Vagina (tissue), 2 donors: ENCODE measurements around the gene SPECC1. TPM values are rescaled to one million over a fixed set of nuclear protein-coding genes. Genes with fewer than 3 reads are reported as not detected.
"Not testable (repeated sequence)": the region's sequence is repeated elsewhere in the genome, so short reads cannot be mapped to it uniquely, and the experiment has no call there.

Experiments used
- DNase-seq, 2 donors: peaks; one replicate each; pipeline ENCODE4 v3.0.0-alpha.2; 2017; ENCODE audit errors: extremely low spot score in 2 of 2
- H3K27ac ChIP-seq: fragments of 200-600 bp; sonication (generic); one replicate; pipeline ENCODE4 v1.5.1; 2019
- H3K27me3 ChIP-seq: fragments of 200-600 bp; sonication (generic); one replicate; pipeline ENCODE4 v1.5.1; 2019
- H3K36me3 ChIP-seq, 2 donors: fragments of 200-600 bp; sonication (generic); one replicate each; pipeline ENCODE4 v1.5.1; 2017 to 2019
- H3K4me1 ChIP-seq: fragments of 200-600 bp; sonication (generic); one replicate; pipeline ENCODE4 v1.5.1; 2019
- H3K4me3 ChIP-seq, 2 donors: fragments of 200-600 bp; sonication (generic); 1 replicate in 1 of 2; 2 replicates in 1 of 2; pipeline ENCODE4 v1.5.1; 2016 to 2019
- H3K9me3 ChIP-seq: fragments of 200-600 bp; sonication (generic); one replicate; pipeline ENCODE4 v1.5.1; 2019
- CTCF ChIP-seq, 3 experiments: fragments of 450-650 bp in 2 of 3; fragments of 200-600 bp in 1 of 3; sonication (generic) in 1 of 3; IDR thresholded peaks; one replicate each; pipeline ENCODE4 v1.5.1; 2017 to 2019; ENCODE audit warnings: antibody characterized with exemption in 3 of 3, mild to moderate bottlenecking in 2 of 3, moderate library complexity in 2 of 3
- POLR2A ChIP-seq, 2 donors: fragments of 450-650 bp; IDR thresholded peaks; one replicate each; pipeline ENCODE4 v1.6.1; 2017; ENCODE audit warnings: antibody characterized with exemption in 2 of 2, mild to moderate bottlenecking in 2 of 2, moderate library complexity in 2 of 2
- POLR2AphosphoS5 ChIP-seq, 2 donors: sonication (generic); formaldehyde crosslinking; IDR thresholded peaks; one replicate each; pipeline ENCODE4 v1.9.0; 2017; ENCODE audit warnings: antibody characterized with exemption in 2 of 2, mild to moderate bottlenecking in 2 of 2, low read depth in 1 of 2; ENCODE audit not compliant: insufficient read depth in 1 of 2
- intact Hi-C: fragments of 100-400 bp; cut with DNase I; formaldehyde crosslinking; loops from one replicate; pipeline ENCODE4 v1.15.1; 2023
- total RNA-seq: library from RNA; depleted of rRNA; stranded (reverse); fragments of >200 nt; gene quantifications from one replicate; pipeline ENCODE4 v1.2.3, GENCODE V29; 2016

Gene SPECC1
- total RNA-seq, 1 donor from 2014 or later, result 25.3 TPM

GRCh38 chr17:20028443-20028842, 19.3 kb downstream of the SPECC1 start:
- Histone ChIP-seq H3K4me1 (no peaks in the 10 kb centered on the region), H3K27me3 (no peaks in the 10 kb centered on the region), H3K27ac (no peak overlapping the region), H3K4me3 (no peak overlapping the region), H3K9me3 (no peaks in the 10 kb centered on the region), H3K36me3 (no peaks in the 10 kb centered on the region)
- no peak for TF ChIP-seq POLR2AphosphoS5 (IDR thresholded peaks at IDR 0.05; ENCODE audit: insufficient read depth in 1 of 2, low read depth in 1 of 2)
- no peak for TF ChIP-seq POLR2A (IDR thresholded peaks at IDR 0.05)
- TF ChIP-seq CTCF (IDR thresholded peaks at IDR 0.05), result no peak
- intact Hi-C loops, result no loop called here
- no peak for DNase-seq

- H3K4me3 ChIP-seq, result no peak overlapping the region
- intact Hi-C loops, result no loop called here
Observed at GRCh38 chr17:20032636-20033035, 23.5 kb downstream of the SPECC1 start.

GRCh38 chr17:20033415-20033814, 24.3 kb downstream of the SPECC1 start:
- Histone ChIP-seq H3K9me3 (no peaks in the 10 kb centered on the region), H3K27me3 (no peaks in the 10 kb centered on the region), H3K36me3 (no peaks in the 10 kb centered on the region), H3K27ac (no peak overlapping the region), H3K4me3 (no peak overlapping the region), H3K4me1 (no peaks in the 10 kb centered on the region)
- TF ChIP-seq POLR2A (IDR thresholded peaks at IDR 0.05), result no peak
- no peak for TF ChIP-seq POLR2AphosphoS5 (IDR thresholded peaks at IDR 0.05; ENCODE audit: insufficient read depth in 1 of 2, low read depth in 1 of 2)
- TF ChIP-seq CTCF (IDR thresholded peaks at IDR 0.05), result no peak
- intact Hi-C loops, result no loop called here
- no peak for DNase-seq

More at GRCh38 chr17:20032636-20033035, 23.5 kb downstream of the SPECC1 start:
- Histone ChIP-seq H3K27me3 (no peaks in the 10 kb centered on the region), H3K27ac (no peak overlapping the region), H3K36me3 (no peaks in the 10 kb centered on the region), H3K4me1 (no peaks in the 10 kb centered on the region), H3K9me3 (no peaks in the 10 kb centered on the region)
- TF ChIP-seq POLR2A (IDR thresholded peaks at IDR 0.05) (no peak), POLR2AphosphoS5 (IDR thresholded peaks at IDR 0.05; ENCODE audit: insufficient read depth in 1 of 2, low read depth in 1 of 2) (no peak), CTCF (IDR thresholded peaks at IDR 0.05) (no peak)
- no peak for DNase-seq

- intact Hi-C loops, result no loop called here
- Histone ChIP-seq H3K36me3 (no peaks in the 10 kb centered on the region), H3K4me1 (no peaks in the 10 kb centered on the region), H3K9me3 (no peaks in the 10 kb centered on the region), H3K27ac (no peak overlapping the region), H3K4me3 (no peak overlapping the region), H3K27me3 (no peaks in the 10 kb centered on the region)
- no peak for TF ChIP-seq POLR2AphosphoS5 (IDR thresholded peaks at IDR 0.05; ENCODE audit: insufficient read depth in 1 of 2, low read depth in 1 of 2)
- TF ChIP-seq POLR2A (IDR thresholded peaks at IDR 0.05), result no peak
- no peak for TF ChIP-seq CTCF (IDR thresholded peaks at IDR 0.05)
- DNase-seq, result no peak
Observed at GRCh38 chr17:20035501-20035900, 26.3 kb downstream of the SPECC1 start.

- H3K36me3 ChIP-seq, intact Hi-C loops, H3K4me3 ChIP-seq, H3K4me1 ChIP-seq, DNase-seq, H3K27me3 ChIP-seq, H3K9me3 ChIP-seq, H3K27ac ChIP-seq: not testable (repeated sequence)
Observed at GRCh38 chr17:20037286-20037685, 28.1 kb downstream of the SPECC1 start.

- no peak overlapping the region for H3K4me3 ChIP-seq
- intact Hi-C loops, result no loop called here
- no peak for DNase-seq
- H3K4me1 ChIP-seq, result no peaks in the 10 kb centered on the region
- no peaks in the 10 kb centered on the region for H3K27me3 ChIP-seq
- no peak for TF ChIP-seq POLR2A (IDR thresholded peaks at IDR 0.05)
- no peak overlapping the region for H3K27ac ChIP-seq
- no peaks in the 10 kb centered on the region for H3K9me3 ChIP-seq
- no peaks in the 10 kb centered on the region for H3K36me3 ChIP-seq
Observed at GRCh38 chr17:20039037-20039436, 29.9 kb downstream of the SPECC1 start.
